HEK293T (cell line): ENCODE results near the gene IL19.

ENCODE experiments used
- ARNT ChIP-seq: fragments of 450-650 bp; IDR thresholded peaks from 2 replicates; pipeline ENCODE4 v1.6.1; 2017; ENCODE audit warnings: mild to moderate bottlenecking
- FOXM1 ChIP-seq: fragments of 450-650 bp; IDR thresholded peaks from 2 replicates; pipeline ENCODE4 v1.6.1; 2017; ENCODE audit warnings: mild to moderate bottlenecking, borderline replicate concordance
- SP1 ChIP-seq: fragments of 450-650 bp; IDR thresholded peaks from 2 replicates; pipeline ENCODE4 v1.6.1; 2017
- SUZ12 ChIP-seq: fragments of 450-650 bp; IDR thresholded peaks from 2 replicates; pipeline ENCODE4 v1.6.1; 2016; ENCODE audit warnings: mild to moderate bottlenecking
- TARDBP ChIP-seq: fragments of 450-650 bp; IDR thresholded peaks from 2 replicates; pipeline ENCODE4 v1.6.1; 2016
- ZNF384 ChIP-seq: fragments of 450-650 bp; IDR thresholded peaks from 2 replicates; pipeline ENCODE4 v1.6.1; 2016

DNA sequence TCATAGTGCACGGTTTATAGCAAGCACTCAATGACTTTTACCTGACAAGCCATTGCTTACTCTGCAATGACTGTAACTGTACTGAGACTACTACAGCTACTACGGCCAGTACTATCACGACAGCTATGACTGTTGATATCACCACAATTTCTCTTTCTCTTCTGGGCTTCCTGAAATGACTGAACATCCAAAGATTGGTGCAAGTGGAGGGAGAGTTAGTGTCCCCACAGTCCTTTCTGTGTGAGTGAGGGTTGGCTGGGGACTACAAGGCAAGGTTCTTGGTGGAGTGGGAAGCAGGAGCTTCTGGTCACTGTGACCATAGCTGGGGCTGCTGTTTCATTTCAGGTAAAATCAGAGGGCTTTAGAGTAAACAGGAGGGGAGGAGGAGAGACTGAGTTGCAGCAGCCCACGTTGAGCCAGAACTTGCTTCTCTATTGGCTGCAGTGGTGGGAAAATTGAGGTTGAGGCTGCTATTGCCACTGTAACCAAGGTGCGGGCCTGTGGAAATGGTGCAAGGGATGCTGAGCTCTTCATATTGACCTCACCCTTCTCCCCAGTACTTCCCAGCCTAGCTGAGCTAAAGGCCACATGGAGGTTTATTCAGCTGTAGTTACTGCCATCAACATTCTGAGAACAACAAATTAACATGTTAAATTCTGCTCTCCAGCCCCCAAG, 15.8 kb downstream of the IL19 start:
- TF ChIP-seq FOXM1 (no peak), TARDBP (no peak), ZNF384 (no peak), SUZ12 (no peak), SP1 (no peak), ARNT (no peak)
